Measurements from ENCODE around the gene KLHL22.
"Not testable (repeated sequence)": the region's sequence is repeated elsewhere in the genome, so short reads cannot be mapped to it uniquely, and the experiment has no call there.

KLHL22 gene

DNA sequence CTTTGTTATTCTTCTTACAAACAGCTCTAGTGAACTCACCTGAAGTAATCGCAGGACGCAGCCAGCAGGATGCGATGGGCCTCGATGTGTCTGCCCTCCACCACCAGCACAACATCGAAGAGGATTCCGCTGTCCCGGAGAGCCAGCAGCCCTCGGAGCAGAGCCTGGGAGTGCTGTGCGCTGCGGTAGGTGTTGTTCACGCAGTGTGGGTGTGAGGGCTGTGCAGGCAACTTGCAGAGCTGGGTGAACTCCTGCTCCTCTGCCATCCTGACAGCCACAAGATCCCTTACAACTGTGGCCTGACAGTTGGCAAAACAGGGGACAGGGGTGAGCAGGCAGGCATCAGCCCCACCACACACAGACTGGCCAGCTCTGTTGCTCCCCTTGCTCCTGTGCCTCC is 6.6 kb downstream of the KLHL22 start:
- peaks cover 10% of the 10 kb centered on the region for H3K4me1 Mint-ChIP-seq
- TF ChIP-seq, protein P1, sequence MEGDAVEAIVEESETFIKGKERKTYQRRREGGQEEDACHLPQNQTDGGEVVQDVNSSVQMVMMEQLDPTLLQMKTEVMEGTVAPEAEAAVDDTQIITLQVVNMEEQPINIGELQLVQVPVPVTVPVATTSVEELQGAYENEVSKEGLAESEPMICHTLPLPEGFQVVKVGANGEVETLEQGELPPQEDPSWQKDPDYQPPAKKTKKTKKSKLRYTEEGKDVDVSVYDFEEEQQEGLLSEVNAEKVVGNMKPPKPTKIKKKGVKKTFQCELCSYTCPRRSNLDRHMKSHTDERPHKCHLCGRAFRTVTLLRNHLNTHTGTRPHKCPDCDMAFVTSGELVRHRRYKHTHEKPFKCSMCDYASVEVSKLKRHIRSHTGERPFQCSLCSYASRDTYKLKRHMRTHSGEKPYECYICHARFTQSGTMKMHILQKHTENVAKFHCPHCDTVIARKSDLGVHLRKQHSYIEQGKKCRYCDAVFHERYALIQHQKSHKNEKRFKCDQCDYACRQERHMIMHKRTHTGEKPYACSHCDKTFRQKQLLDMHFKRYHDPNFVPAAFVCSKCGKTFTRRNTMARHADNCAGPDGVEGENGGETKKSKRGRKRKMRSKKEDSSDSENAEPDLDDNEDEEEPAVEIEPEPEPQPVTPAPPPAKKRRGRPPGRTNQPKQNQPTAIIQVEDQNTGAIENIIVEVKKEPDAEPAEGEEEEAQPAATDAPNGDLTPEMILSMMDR (IDR thresholded peaks at IDR 0.05) = no peak
- no peak overlapping the region for H3K4me3 Mint-ChIP-seq
- no peak for DNase-seq
- peaks cover 4% of the 10 kb centered on the region for H3K27me3 Mint-ChIP-seq (ENCODE audit: low read depth, poor library complexity)
- no peak overlapping the region for H3K27ac Mint-ChIP-seq
- peaks cover 26% of the 10 kb centered on the region for H3K36me3 Mint-ChIP-seq (ENCODE audit: low read depth)
- no peaks in the 10 kb centered on the region for H3K9me3 Mint-ChIP-seq

DNA sequence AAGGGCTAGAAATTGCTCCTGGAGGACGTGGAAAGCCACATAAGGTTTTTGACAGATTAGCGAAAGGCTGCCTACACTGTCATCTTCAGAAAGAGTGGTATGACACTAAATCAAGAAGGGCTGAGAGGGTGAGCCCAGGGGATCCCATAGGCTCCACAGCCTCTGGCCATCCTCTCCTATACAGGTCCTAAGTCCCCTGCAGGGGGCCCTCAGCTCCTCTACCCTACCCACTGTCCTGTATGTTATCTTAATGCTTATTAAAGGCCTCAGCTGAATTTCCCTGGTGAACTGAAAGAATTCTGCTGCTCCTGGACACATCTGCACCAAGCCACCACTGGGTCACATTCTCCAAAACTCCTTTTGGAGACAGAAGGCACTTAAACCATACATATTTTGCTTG is 7.9 kb downstream of the KLHL22 start:
- H3K4me1 Mint-ChIP-seq = peaks cover 5% of the 10 kb centered on the region
- DNase-seq = no peak
- TF ChIP-seq, protein P1 (IDR thresholded peaks at IDR 0.05) = no peak
- H3K27ac Mint-ChIP-seq = no peak overlapping the region
- H3K36me3 Mint-ChIP-seq (ENCODE audit: low read depth) = peaks cover 37% of the 10 kb centered on the region
- no peak overlapping the region for H3K4me3 Mint-ChIP-seq
- peaks cover 4% of the 10 kb centered on the region for H3K9me3 Mint-ChIP-seq
- peaks cover 4% of the 10 kb centered on the region for H3K27me3 Mint-ChIP-seq (ENCODE audit: low read depth, poor library complexity)

DNA sequence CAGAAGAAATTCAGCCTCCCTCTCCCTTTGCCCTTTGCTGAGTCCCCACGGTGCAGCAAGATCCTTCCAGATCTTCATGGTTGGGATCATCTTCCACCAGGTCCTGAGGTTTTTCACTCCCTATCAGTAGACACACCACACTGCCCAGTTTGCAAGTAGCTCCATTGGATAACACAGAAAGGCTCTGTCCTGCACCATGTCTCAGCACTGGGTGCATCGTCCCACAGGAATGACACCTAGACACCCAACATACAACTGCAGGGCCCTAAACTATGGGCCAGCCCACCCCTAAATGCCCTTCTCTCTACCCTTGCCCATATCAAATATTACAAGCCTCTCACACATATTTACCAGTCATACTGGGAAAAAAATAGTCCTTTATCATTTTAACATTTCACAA is 9.4 kb downstream of the KLHL22 start:
- TF ChIP-seq, protein P1 (IDR thresholded peaks at IDR 0.05) = no peak
- Mint-ChIP-seq H3K36me3 (ENCODE audit: low read depth) (peaks cover 41% of the 10 kb centered on the region), H3K27ac (no peak overlapping the region), H3K4me3 (no peak overlapping the region), H3K9me3 (peaks cover 4% of the 10 kb centered on the region), H3K4me1 (peaks cover 5% of the 10 kb centered on the region), H3K27me3 (ENCODE audit: low read depth, poor library complexity) (peaks cover 4% of the 10 kb centered on the region)
- no peak for DNase-seq

DNA sequence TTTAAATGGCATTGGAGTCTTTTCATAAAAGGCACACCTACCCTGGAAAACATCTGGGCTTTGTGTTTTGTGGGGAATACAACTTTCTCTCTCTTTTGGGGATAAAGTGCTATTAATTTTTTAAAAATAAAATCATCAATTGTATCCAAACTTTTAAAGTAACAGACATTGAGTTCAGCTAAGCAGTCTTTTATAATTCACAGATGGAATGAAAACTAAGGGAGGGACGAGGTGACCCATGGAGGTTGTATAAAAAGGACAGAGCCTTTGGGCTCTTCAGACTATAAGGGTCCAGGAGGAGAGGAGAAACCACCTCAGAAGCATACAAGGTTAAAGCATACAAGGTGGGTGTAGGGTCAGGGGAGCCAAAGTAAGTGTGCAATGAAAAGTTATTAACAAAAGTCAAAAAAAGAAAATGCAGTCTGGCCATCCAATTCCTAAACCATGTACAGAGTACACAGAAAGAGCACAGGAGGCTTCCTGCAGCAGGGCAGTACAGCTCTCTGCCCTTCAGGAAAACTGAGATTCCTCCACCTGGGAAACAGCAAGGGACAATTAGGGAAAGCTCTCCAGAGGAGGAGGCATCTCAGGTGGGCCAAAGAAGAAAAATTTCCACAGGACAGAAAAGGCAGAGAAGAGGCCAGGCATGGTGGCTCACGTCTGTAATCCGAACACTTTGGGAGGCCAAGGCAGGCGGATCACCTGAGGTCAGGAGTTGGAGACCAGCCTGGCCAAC is 10.5 kb downstream of the KLHL22 start:
- Mint-ChIP-seq H3K4me1 (peaks cover 5% of the 10 kb centered on the region), H3K9me3 (peaks cover 8% of the 10 kb centered on the region), H3K36me3 (ENCODE audit: low read depth) (peaks cover 45% of the 10 kb centered on the region), H3K4me3 (no peak overlapping the region), H3K27ac (no peak overlapping the region), H3K27me3 (ENCODE audit: low read depth, poor library complexity) (peaks cover 4% of the 10 kb centered on the region)
- DNase-seq = no peak
- TF ChIP-seq, protein P1 (IDR thresholded peaks at IDR 0.05) = no peak

DNA sequence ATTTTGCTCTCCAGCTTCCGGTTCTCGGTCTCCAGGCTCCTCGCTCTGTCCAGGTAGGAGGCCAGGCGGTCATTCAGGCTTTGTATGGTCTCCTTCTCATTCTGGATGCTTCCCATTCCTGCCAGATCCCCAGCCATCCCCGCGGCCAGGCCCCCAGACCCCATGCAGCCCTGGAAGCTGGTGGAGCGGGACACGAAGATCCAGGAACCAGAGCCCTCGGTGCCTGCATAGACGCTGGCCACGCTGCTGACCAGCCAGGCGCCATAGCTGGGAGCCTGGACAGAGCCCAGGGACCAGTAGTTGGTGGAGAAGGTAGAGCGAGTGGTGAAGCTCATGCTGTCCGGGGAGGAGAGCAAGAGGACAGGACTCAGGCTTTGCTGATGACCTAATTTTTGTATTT is 11.8 kb downstream of the KLHL22 start:
- TF ChIP-seq, protein P1 (IDR thresholded peaks at IDR 0.05) = no peak
- Mint-ChIP-seq H3K9me3 (peaks cover 16% of the 10 kb centered on the region), H3K27me3 (ENCODE audit: low read depth, poor library complexity) (no peaks in the 10 kb centered on the region), H3K4me3 (no peak overlapping the region), H3K36me3 (ENCODE audit: low read depth) (peaks cover 54% of the 10 kb centered on the region), H3K4me1 (no peaks in the 10 kb centered on the region), H3K27ac (no peak overlapping the region)
- DNase-seq = no peak

DNA sequence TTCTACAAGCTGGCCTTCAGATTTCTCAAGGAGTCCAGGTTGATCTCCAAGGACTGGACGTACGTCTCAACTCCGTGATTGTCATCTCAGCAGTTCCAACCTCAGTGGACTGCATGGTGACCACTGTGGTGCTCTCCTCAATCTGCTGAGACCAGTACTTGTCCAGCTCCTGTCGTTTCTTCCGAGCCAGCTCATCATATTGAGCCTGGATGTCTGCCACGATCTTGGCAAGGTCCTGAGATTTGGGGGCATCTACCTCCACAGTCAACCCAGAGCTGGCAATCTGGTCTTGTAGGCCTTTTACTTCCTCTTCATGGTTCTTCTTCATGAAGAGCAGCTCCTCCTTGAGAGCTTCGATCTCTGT is 12.5 kb downstream of the KLHL22 start:
- peaks cover 51% of the 10 kb centered on the region for H3K36me3 Mint-ChIP-seq (ENCODE audit: low read depth)
- H3K4me1 Mint-ChIP-seq; H3K27me3 Mint-ChIP-seq (ENCODE audit: low read depth, poor library complexity); H3K4me3 Mint-ChIP-seq; H3K27ac Mint-ChIP-seq; DNase-seq: not testable (repeated sequence)
- peaks cover 16% of the 10 kb centered on the region for H3K9me3 Mint-ChIP-seq
